HG03159 (cell line): ENCODE measurements around the gene TRAF4.

ENCODE experiments used
- ATAC-seq: cut with Tn5 transposase; IDR thresholded peaks from one replicate; pipeline ENCODE4 v1.9.1; 2021; ENCODE audit warnings: mild to moderate bottlenecking, moderate library complexity; ENCODE audit not compliant: unreplicated experiment

TRAF4 gene

GRCh38 chr17:28743243-28744103 lies at the start of gene TRAF4:
TRAF4 (plus strand) TSS chr17:28744011; CDS start chr17:28744113, 102 bp downstream.
- ATAC-seq, result peak; percentile 58

GRCh38 chr17:28698253-28698941 lies 45.4 kb upstream of the TRAF4 start:
- ATAC-seq, result no peak

- no peak for ATAC-seq
Measured at GRCh38 chr17:28700278-28700677, 43.5 kb upstream of the TRAF4 start.

GRCh38 chr17:28700830-28701492 lies 42.9 kb upstream of the TRAF4 start:
- no peak for ATAC-seq

- no peak for ATAC-seq
Measured at GRCh38 chr17:28702026-28702751, 41.6 kb upstream of the TRAF4 start.

- no peak for ATAC-seq
Measured at GRCh38 chr17:28702752-28703150, 41.1 kb upstream of the TRAF4 start.

GRCh38 chr17:28703552-28704218 lies 40.1 kb upstream of the TRAF4 start:
- no peak for ATAC-seq

GRCh38 chr17:28704219-28704858 lies 39.5 kb upstream of the TRAF4 start:
- ATAC-seq, result no peak

GRCh38 chr17:28705074-28705659 lies 38.6 kb upstream of the TRAF4 start:
- ATAC-seq, result no peak

- no peak for ATAC-seq
Measured at GRCh38 chr17:28705728-28706334, 38.0 kb upstream of the TRAF4 start.

- no peak for ATAC-seq
Measured at GRCh38 chr17:28706471-28707338, 37.1 kb upstream of the TRAF4 start.

GRCh38 chr17:28707339-28707720 lies 36.5 kb upstream of the TRAF4 start:
- no peak for ATAC-seq

- peak; percentile 71 for ATAC-seq
Measured at GRCh38 chr17:28710861-28711722, 32.7 kb upstream of the TRAF4 start.

GRCh38 chr17:28711723-28712031 lies 32.1 kb upstream of the TRAF4 start, which contains the start of gene PROCA1:
PROCA1 (minus strand) TSS chr17:28711888; CDS start chr17:28711660, 228 bp downstream.
- peak; percentile 17 for ATAC-seq

GRCh38 chr17:28712032-28712704 lies 31.6 kb upstream of the TRAF4 start:
- ATAC-seq, result no peak

GRCh38 chr17:28712705-28713415 lies 31.0 kb upstream of the TRAF4 start:
- no peak for ATAC-seq
